Left lobe of liver (tissue), 2 donors: ENCODE measurements around the gene SERGEF. TPM values are rescaled to one million over a fixed set of nuclear protein-coding genes. Genes with fewer than 3 reads are reported as not detected.

ENCODE experiments used
- ATAC-seq: fragments of 200-7000 bp; cut with Tn5 transposase; one replicate; pipeline ENCODE4 v1.9.1; 2020; ENCODE audit warnings: mild to moderate bottlenecking, moderate library complexity
- DNase-seq: peaks from one replicate; pipeline ENCODE4 v3.0.0-alpha.2; 2020; ENCODE audit warnings: low spot score
- total RNA-seq: library from RNA; stranded (reverse); gene quantifications from one replicate; pipeline ENCODE4 v1.2.1, GENCODE V29; 2021
- donor health status: DM: no; HTN: no; CAD: no; lungs with moderate emphysema.
- donor health status: DM: no; HTN: yes; CAD: no.

The SERGEF gene
- total RNA-seq, 1 donor from 2014 or later = 13.7 TPM

GRCh38 chr11:17822401-17822781 lies 190.5 kb downstream of the SERGEF start:
- no peak for ATAC-seq
- DNase-seq = no peak

GRCh38 chr11:17821648-17822400 lies 191.0 kb downstream of the SERGEF start:
- DNase-seq (no peak), ATAC-seq (no peak)

- no peak for ATAC-seq
Measured at GRCh38 chr11:17816232-17816931, 196.5 kb downstream of the SERGEF start.

GRCh38 chr11:17814546-17814945 lies 198.3 kb downstream of the SERGEF start:
- DNase-seq = no peak
- no peak for ATAC-seq

More at GRCh38 chr11:17816232-17816931, 196.5 kb downstream of the SERGEF start:
- no peak for DNase-seq

GRCh38 chr11:17813391-17814059 lies 199.3 kb downstream of the SERGEF start:
- ATAC-seq = no peak
- no peak for DNase-seq

- no peak for DNase-seq
- no peak for ATAC-seq
Measured at GRCh38 chr11:17812865-17813187, 200.0 kb downstream of the SERGEF start.

GRCh38 chr11:17812091-17812864 lies 200.6 kb downstream of the SERGEF start:
- ATAC-seq = no peak
- no peak for DNase-seq

GRCh38 chr11:17811352-17811751 lies 201.5 kb downstream of the SERGEF start:
- DNase-seq = no peak
- no peak for ATAC-seq

GRCh38 chr11:17810746-17811145 lies 202.1 kb downstream of the SERGEF start:
- ATAC-seq (no peak), DNase-seq (no peak)

- DNase-seq (no peak), ATAC-seq (no peak)
Measured at GRCh38 chr11:17810041-17810440, 202.8 kb downstream of the SERGEF start.

GRCh38 chr11:17807034-17807433 lies 205.8 kb downstream of the SERGEF start:
- ATAC-seq (no peak), DNase-seq (no peak)

GRCh38 chr11:17805873-17806272 lies 207.0 kb downstream of the SERGEF start:
- no peak for ATAC-seq
- no peak for DNase-seq

GRCh38 chr11:17805043-17805442 lies 207.8 kb downstream of the SERGEF start:
- ATAC-seq (no peak), DNase-seq (no peak)

- no peak for ATAC-seq
- no peak for DNase-seq
Measured at GRCh38 chr11:17803754-17804334, 209.0 kb downstream of the SERGEF start.

- no peak for DNase-seq
Measured at GRCh38 chr11:17802491-17802890, 210.4 kb downstream of the SERGEF start.

GRCh38 chr11:17801166-17801565 lies 211.7 kb downstream of the SERGEF start:
- no peak for ATAC-seq
- no peak for DNase-seq

More at GRCh38 chr11:17802491-17802890, 210.4 kb downstream of the SERGEF start:
- ATAC-seq = no peak

GRCh38 chr11:17799147-17799546 lies 213.7 kb downstream of the SERGEF start:
- DNase-seq (no peak), ATAC-seq (no peak)

GRCh38 chr11:17798716-17799115 lies 214.1 kb downstream of the SERGEF start:
- ATAC-seq (no peak), DNase-seq (no peak)

- DNase-seq (no peak), ATAC-seq (no peak)
Measured at GRCh38 chr11:17798253-17798652, 214.6 kb downstream of the SERGEF start.

GRCh38 chr11:17796154-17796553 lies 216.7 kb downstream of the SERGEF start:
- ATAC-seq = no peak
- no peak for DNase-seq

GRCh38 chr11:17794981-17795380 lies 217.9 kb downstream of the SERGEF start:
- DNase-seq (no peak), ATAC-seq (no peak)
